KBM-7 (cell line): ENCODE measurements around the gene PBX4.
"Not testable (repeated sequence)": the region's sequence is repeated elsewhere in the genome, so short reads cannot be mapped to it uniquely, and the experiment has no call there.

Experiments
- DNase-seq: peaks from one replicate; pipeline ENCODE4 v3.0.0-alpha.2; 2015
- in situ Hi-C: fragments of 300-500 bp; cut with MboI; formaldehyde crosslinking; loops from 2 replicates; pipeline ENCODE4 v1.14.3; 2020; ENCODE audit warnings: low sequenced_read_pairs, low pct_unique_long_range_greater_than_20kb, mixed read lengths

Gene PBX4

GRCh38 chr19:19600793-19601330 is 17.6 kb downstream of the PBX4 start:
- in situ Hi-C loops: no loop called here
- DNase-seq: no peak

- DNase-seq, in situ Hi-C loops: not testable (repeated sequence)
Measured at GRCh38 chr19:19598728-19599451, 19.6 kb downstream of the PBX4 start.

- in situ Hi-C loops: no loop called here
- DNase-seq: no peak
Measured at GRCh38 chr19:19597809-19598306, 20.6 kb downstream of the PBX4 start.

- DNase-seq: no peak
- in situ Hi-C loops: no loop called here
Measured at GRCh38 chr19:19595171-19595701, 23.3 kb downstream of the PBX4 start.

- in situ Hi-C loops: no loop called here
- DNase-seq: no peak
Measured at GRCh38 chr19:19594381-19594780, 24.1 kb downstream of the PBX4 start.

- no peak for DNase-seq
- in situ Hi-C loops: no loop called here
Measured at GRCh38 chr19:19592690-19593089, 25.8 kb downstream of the PBX4 start.

- in situ Hi-C loops: no loop called here
- no peak for DNase-seq
Measured at GRCh38 chr19:19591133-19591825, 27.2 kb downstream of the PBX4 start.

- DNase-seq: no peak
- in situ Hi-C loops: no loop called here
Measured at GRCh38 chr19:19588546-19588945, 29.9 kb downstream of the PBX4 start.

GRCh38 chr19:19587771-19588170 is 30.7 kb downstream of the PBX4 start:
- DNase-seq: no peak
- in situ Hi-C loops: no loop called here

- in situ Hi-C loops: no loop called here
- no peak for DNase-seq
Measured at GRCh38 chr19:19584356-19584755, 34.1 kb downstream of the PBX4 start.

- DNase-seq: no peak
- in situ Hi-C loops: no loop called here
Measured at GRCh38 chr19:19582471-19582870, 36.0 kb downstream of the PBX4 start.

GRCh38 chr19:19581391-19581790 is 37.1 kb downstream of the PBX4 start:
- in situ Hi-C loops: no loop called here
- DNase-seq: no peak

- in situ Hi-C loops: no loop called here
- DNase-seq: no peak
Measured at GRCh38 chr19:19580418-19580817, 38.1 kb downstream of the PBX4 start.

GRCh38 chr19:19579533-19580361 is 38.7 kb downstream of the PBX4 start:
- in situ Hi-C loops: no loop called here
- no peak for DNase-seq

GRCh38 chr19:19578252-19578651 is 40.2 kb downstream of the PBX4 start:
- in situ Hi-C loops: no loop called here
- no peak for DNase-seq

GRCh38 chr19:19575411-19575810 is 43.1 kb downstream of the PBX4 start:
- in situ Hi-C loops: no loop called here
- DNase-seq: no peak

GRCh38 chr19:19571071-19571786 is 47.3 kb downstream of the PBX4 start:
- DNase-seq: no peak
- in situ Hi-C loops: no loop called here

GRCh38 chr19:19570571-19570970 is 47.9 kb downstream of the PBX4 start:
- no peak for DNase-seq
- in situ Hi-C loops: no loop called here
